ENCODE data around the gene RNASE4. TPM values are rescaled to one million over a fixed set of nuclear protein-coding genes. Genes with fewer than 3 reads are reported as not detected.
"Not testable (repeated sequence)": the region's sequence is repeated elsewhere in the genome, so short reads cannot be mapped to it uniquely, and the experiment has no call there.

Gene RNASE4
- total RNA-seq, 1 experiment from 2014 or later, result 5.9 TPM

GRCh38 chr14:20723488-20723887, 39.1 kb downstream of the RNASE4 start:
- no peaks in the 10 kb centered on the region for H3K36me3 ChIP-seq (ENCODE audit: low read depth, low read length)
- DNase-seq (no peak), ATAC-seq (no peak)
- H3K4me1 ChIP-seq (ENCODE audit: insufficient read depth, low read length), result peaks cover 7% of the 10 kb centered on the region; the same call in 1 of the 2 replicates
- no peak for TF ChIP-seq EZH2 (IDR thresholded peaks at IDR 0.05; ENCODE audit: low read length, unreplicated experiment)
- no peak for TF ChIP-seq EZH2phosphoT487 (IDR thresholded peaks at IDR 0.05; ENCODE audit: borderline replicate concordance, low read length)
- TF ChIP-seq, protein P1, sequence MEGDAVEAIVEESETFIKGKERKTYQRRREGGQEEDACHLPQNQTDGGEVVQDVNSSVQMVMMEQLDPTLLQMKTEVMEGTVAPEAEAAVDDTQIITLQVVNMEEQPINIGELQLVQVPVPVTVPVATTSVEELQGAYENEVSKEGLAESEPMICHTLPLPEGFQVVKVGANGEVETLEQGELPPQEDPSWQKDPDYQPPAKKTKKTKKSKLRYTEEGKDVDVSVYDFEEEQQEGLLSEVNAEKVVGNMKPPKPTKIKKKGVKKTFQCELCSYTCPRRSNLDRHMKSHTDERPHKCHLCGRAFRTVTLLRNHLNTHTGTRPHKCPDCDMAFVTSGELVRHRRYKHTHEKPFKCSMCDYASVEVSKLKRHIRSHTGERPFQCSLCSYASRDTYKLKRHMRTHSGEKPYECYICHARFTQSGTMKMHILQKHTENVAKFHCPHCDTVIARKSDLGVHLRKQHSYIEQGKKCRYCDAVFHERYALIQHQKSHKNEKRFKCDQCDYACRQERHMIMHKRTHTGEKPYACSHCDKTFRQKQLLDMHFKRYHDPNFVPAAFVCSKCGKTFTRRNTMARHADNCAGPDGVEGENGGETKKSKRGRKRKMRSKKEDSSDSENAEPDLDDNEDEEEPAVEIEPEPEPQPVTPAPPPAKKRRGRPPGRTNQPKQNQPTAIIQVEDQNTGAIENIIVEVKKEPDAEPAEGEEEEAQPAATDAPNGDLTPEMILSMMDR (conservative IDR thresholded peaks at IDR 0.05; ENCODE audit: low read depth, low read length), result no peak
- intact Hi-C loops (cut with micrococcal nuclease), result no loop called here
- H3K79me2 ChIP-seq (ENCODE audit: low read length), result no peaks in the 10 kb centered on the region
- no peak overlapping the region for H3K27ac ChIP-seq (ENCODE audit: low read length)
- POLR2A ChIA-PET (ENCODE audit: unreplicated experiment), result no interaction called here
- no peaks in the 10 kb centered on the region for H3F3A ChIP-seq (ENCODE audit: low read length, unreplicated experiment)
- no TSS peak for BruUV-seq (replicated peaks)
- 0 out of 2 replicates have a peak overlapping the region, but pooled peaks have one; percentile 39 for H3K4me2 ChIP-seq (ENCODE audit: low read length)
- peaks cover 30% of the 10 kb centered on the region; the same call in 1 of the 2 replicates for H3K27me3 ChIP-seq (ENCODE audit: low read length)
- 0 out of 2 replicates have a peak overlapping the region, but pooled peaks have one; percentile 32 for H2AFZ ChIP-seq (ENCODE audit: low read length)
- no peaks in the 10 kb centered on the region for H3K9me3 ChIP-seq (ENCODE audit: low read length)
- H3K4me3 ChIP-seq (ENCODE audit: low read length), result no peak overlapping the region
- H3K9me2 ChIP-seq (replicated peaks; ENCODE audit: low read length), result no peaks in the 10 kb centered on the region
- no peaks in the 10 kb centered on the region for H4K20me1 ChIP-seq (ENCODE audit: low read length)
- CTCF ChIA-PET, result no interaction called here
- no peak overlapping the region for H3K9ac ChIP-seq (ENCODE audit: low read length)

DNA sequence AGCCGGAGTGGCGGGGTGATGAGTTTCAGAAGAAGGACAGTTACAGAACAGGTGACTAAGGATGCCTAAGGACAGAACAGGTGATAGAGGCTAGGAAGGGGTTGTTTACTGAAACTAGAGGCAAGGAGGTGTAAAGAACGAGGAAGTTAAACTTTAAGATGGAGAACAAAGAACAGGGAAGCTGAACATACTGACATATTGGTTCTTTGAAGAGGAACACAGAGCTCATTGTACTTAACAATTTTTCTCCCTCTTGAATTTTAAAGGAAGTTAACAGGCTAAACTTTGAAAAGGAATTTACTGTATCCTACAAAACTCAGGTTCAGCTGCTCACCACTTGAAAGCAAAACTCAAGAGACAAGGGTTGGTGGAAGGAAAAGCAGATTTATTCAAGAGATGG, 41.8 kb downstream of the RNASE4 start:
- H2AFZ ChIP-seq (ENCODE audit: low read length); CTCF ChIA-PET; H3K4me2 ChIP-seq (ENCODE audit: low read length); H3K9me2 ChIP-seq (replicated peaks; ENCODE audit: low read length); H3K79me2 ChIP-seq (ENCODE audit: low read length); H3K9ac ChIP-seq (ENCODE audit: low read length); H3K4me3 ChIP-seq (ENCODE audit: low read length); H3F3A ChIP-seq (ENCODE audit: low read length, unreplicated experiment); H4K20me1 ChIP-seq (ENCODE audit: low read length); H3K36me3 ChIP-seq (ENCODE audit: low read depth, low read length); H3K4me1 ChIP-seq (ENCODE audit: insufficient read depth, low read length); POLR2A ChIA-PET (ENCODE audit: unreplicated experiment); BruUV-seq (replicated peaks); DNase-seq; H3K9me3 ChIP-seq (ENCODE audit: low read length); H3K27ac ChIP-seq (ENCODE audit: low read length); intact Hi-C loops (cut with micrococcal nuclease); ATAC-seq: not testable (repeated sequence)
- peaks cover 48% of the 10 kb centered on the region for H3K27me3 ChIP-seq (ENCODE audit: low read length)

GRCh38 chr14:20726531-20726930, 42.2 kb downstream of the RNASE4 start:
- POLR2A ChIA-PET (ENCODE audit: unreplicated experiment), result no interaction called here
- intact Hi-C loops (cut with micrococcal nuclease), result no loop called here
- Histone ChIP-seq H3K4me2 (ENCODE audit: low read length) (no peak overlapping the region), H3K4me3 (ENCODE audit: low read length) (no peak overlapping the region), H3K79me2 (ENCODE audit: low read length) (no peaks in the 10 kb centered on the region), H3K4me1 (ENCODE audit: insufficient read depth, low read length) (no peaks in the 10 kb centered on the region; the same call in 1 of the 2 replicates), H3K27ac (ENCODE audit: low read length) (no peak overlapping the region), H2AFZ (ENCODE audit: low read length) (no peak overlapping the region), H3K36me3 (ENCODE audit: low read depth, low read length) (no peaks in the 10 kb centered on the region), H3K9me2 (replicated peaks; ENCODE audit: low read length) (no peaks in the 10 kb centered on the region), H3K27me3 (ENCODE audit: low read length) (peaks cover 52% of the 10 kb centered on the region), H3F3A (ENCODE audit: low read length, unreplicated experiment) (no peaks in the 10 kb centered on the region), H3K9ac (ENCODE audit: low read length) (no peak overlapping the region), H3K9me3 (ENCODE audit: low read length) (no peaks in the 10 kb centered on the region), H4K20me1 (ENCODE audit: low read length) (no peaks in the 10 kb centered on the region)
- TF ChIP-seq, protein P1 (conservative IDR thresholded peaks at IDR 0.05; ENCODE audit: low read depth, low read length), result no peak
- TF ChIP-seq EZH2 (IDR thresholded peaks at IDR 0.05; ENCODE audit: low read length, unreplicated experiment) (no peak), EZH2phosphoT487 (IDR thresholded peaks at IDR 0.05; ENCODE audit: borderline replicate concordance, low read length) (no peak)
- no TSS peak for BruUV-seq (replicated peaks)
- DNase-seq (no peak), ATAC-seq (no peak)
- CTCF ChIA-PET, result no interaction called here

Measured in PC-3 (cell line).